Left lung (tissue), 10 donors: ENCODE data around the gene FOS. TPM values are rescaled to one million over a fixed set of nuclear protein-coding genes. Genes with fewer than 3 reads are reported as not detected.
"Not testable (repeated sequence)": the region's sequence is repeated elsewhere in the genome, so short reads cannot be mapped to it uniquely, and the experiment has no call there.

ENCODE experiments used
- ATAC-seq: fragments of 200-7000 bp; cut with Tn5 transposase; one replicate; pipeline ENCODE4 v1.9.1; 2020; ENCODE audit warnings: moderate library complexity
- DNase-seq, 4 donors: peaks; one replicate each; pipeline ENCODE4 v3.0.0-alpha.2; 2013 to 2020
- H3K27ac ChIP-seq, 2 donors: fragments of 200-600 bp; sonication (generic) in 1 of 2; one replicate each; pipeline versions ENCODE4 v1.5.0 to v1.8.0; 2020 to 2021
- H3K27me3 ChIP-seq, 2 donors: fragments of 200-600 bp; sonication (generic) in 1 of 2; one replicate each; pipeline versions ENCODE4 v1.5.0 to v1.8.0; 2020 to 2021
- H3K36me3 ChIP-seq, 2 donors: fragments of 200-600 bp; sonication (generic) in 1 of 2; one replicate each; pipeline versions ENCODE4 v1.5.0 to v1.8.0; 2020 to 2021
- H3K4me1 ChIP-seq, 2 donors: fragments of 200-600 bp; one replicate each; pipeline ENCODE4 v1.8.0; 2021
- H3K4me3 ChIP-seq, 2 donors: fragments of 200-600 bp; sonication (generic) in 1 of 2; one replicate each; pipeline versions ENCODE4 v1.5.0 to v1.8.0; 2020 to 2021; ENCODE audit warnings: mild to moderate bottlenecking in 1 of 2
- H3K9me3 ChIP-seq, 2 donors: fragments of 200-600 bp; sonication (generic) in 1 of 2; one replicate each; pipeline versions ENCODE4 v1.5.0 to v1.8.0; 2020 to 2021
- intact Hi-C, 2 donors: fragments of 100-400 bp; cut with DNase I; formaldehyde crosslinking; loops; one replicate each; pipeline versions ENCODE4 v1.11.2 to v1.14.2; 2022
- polyA plus RNA-seq, 6 donors: library from polyadenylated mRNA; unstranded; fragments of 120-200 nt; gene quantifications; one replicate each; pipeline ENCODE4 v1.2.1, GENCODE V29; 2013; ENCODE audit not compliant: insufficient read length in 6 of 6
- total RNA-seq, 2 donors: library from RNA; stranded (reverse); fragmentation: NEBNext Ultra II Directional; extraction: Animal tissue kit (Norgen Biotek cat#: 25700); gene quantifications; one replicate each; pipeline ENCODE4 v1.2.1, GENCODE V29; 2021
- TF ChIP-seq, protein P1 (sequence below), 2 donors: fragments of 200-600 bp; sonication (generic) in 1 of 2; IDR thresholded peaks; one replicate each; pipeline versions ENCODE4 v1.5.0 to v1.8.0; 2021; ENCODE audit warnings: antibody characterized with exemption in 2 of 2
- donor health status: DM: no; HTN: yes; CAD: no.
- donor health status: DM: no; HTN: no; CAD: no.

FOS gene
- total and polyA plus RNA-seq, 8 donors: 57.9 to 3,242 (median 701) TPM

DNA sequence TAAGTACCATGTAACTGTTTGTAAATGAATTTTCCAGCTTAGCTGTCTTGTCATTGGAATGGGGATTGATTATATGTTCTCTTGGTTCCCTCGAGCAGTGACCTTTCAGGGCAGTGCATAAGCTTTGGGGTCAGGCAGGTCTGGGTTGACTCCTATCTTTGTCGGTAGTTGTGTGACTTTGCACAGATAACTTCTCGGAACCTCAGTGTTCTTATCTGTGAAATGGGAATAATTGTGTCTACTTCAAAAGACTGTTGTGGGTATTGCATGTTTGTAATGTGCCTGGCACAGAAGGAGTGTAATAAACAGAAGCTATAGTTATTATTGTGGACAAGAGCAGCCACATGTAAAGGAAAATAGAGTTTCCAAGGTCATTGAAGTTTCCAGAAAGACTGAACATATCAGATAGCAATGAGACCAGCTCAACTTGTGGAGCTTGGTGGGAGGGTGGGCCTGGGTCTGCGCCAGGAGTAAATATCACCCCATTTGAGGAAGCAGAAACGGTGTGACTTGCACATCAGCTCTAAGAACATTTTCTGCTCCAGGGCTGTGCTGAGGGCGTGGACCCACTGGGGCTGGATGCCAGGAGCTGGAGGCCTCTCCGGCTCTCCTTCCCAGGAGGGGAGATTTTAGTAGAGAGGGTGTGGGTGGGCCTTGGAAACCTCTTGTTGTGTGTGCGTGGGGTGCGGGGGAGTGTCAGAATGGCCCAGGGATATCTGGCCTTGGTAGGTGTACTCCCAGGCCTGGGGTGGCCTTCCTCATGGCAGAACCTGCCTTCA lies 19.7 kb downstream of the FOS start:
- DNase-seq: peak in 3 of 4 donors; percentile 54 to 88 (median 81)
- Histone ChIP-seq H3K4me3 (no peak overlapping the region), H3K36me3 (no peaks in the 10 kb centered on the region), H3K27ac (peak overlapping the region; percentile 95 to 98), H3K9me3 (no peaks in the 10 kb centered on the region), H3K27me3 (no peaks in the 10 kb centered on the region), H3K4me1 (peaks cover 15 to 90% of the 10 kb centered on the region in 2 donors)
- peak; percentile 1 for ATAC-seq
- TF ChIP-seq, protein P1, sequence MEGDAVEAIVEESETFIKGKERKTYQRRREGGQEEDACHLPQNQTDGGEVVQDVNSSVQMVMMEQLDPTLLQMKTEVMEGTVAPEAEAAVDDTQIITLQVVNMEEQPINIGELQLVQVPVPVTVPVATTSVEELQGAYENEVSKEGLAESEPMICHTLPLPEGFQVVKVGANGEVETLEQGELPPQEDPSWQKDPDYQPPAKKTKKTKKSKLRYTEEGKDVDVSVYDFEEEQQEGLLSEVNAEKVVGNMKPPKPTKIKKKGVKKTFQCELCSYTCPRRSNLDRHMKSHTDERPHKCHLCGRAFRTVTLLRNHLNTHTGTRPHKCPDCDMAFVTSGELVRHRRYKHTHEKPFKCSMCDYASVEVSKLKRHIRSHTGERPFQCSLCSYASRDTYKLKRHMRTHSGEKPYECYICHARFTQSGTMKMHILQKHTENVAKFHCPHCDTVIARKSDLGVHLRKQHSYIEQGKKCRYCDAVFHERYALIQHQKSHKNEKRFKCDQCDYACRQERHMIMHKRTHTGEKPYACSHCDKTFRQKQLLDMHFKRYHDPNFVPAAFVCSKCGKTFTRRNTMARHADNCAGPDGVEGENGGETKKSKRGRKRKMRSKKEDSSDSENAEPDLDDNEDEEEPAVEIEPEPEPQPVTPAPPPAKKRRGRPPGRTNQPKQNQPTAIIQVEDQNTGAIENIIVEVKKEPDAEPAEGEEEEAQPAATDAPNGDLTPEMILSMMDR (IDR thresholded peaks at IDR 0.05): no peak
- intact Hi-C loops: no loop called here

GRCh38 chr14:75299059-75299458 lies 20.4 kb downstream of the FOS start:
- intact Hi-C loops: no loop called here
- H3K36me3 ChIP-seq: no peaks in the 10 kb centered on the region
- TF ChIP-seq, protein P1 (IDR thresholded peaks at IDR 0.05): no peak

DNA sequence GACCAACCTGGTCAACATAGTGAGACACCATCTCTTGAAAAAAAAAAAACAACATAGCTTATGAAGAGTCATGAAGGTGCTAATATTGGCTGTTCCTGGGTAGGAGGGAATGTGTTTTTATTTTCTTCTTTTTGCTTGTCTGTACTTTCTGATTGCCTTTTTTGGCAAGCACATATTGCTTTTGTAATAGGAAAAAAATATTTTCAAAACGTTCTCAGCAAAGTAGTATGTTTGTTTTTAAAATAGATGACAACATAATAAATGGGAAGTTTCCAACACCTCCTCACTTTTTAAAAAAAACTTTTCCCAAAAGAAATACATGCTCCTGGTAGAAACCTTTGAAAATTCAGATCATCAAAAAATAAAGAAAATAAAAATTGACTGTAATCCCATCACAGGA lies 20.9 kb downstream of the FOS start:
- Histone ChIP-seq H3K27me3 (no peaks in the 10 kb centered on the region), H3K4me3 (no peak overlapping the region), H3K36me3 (no peaks in the 10 kb centered on the region), H3K9me3 (no peaks in the 10 kb centered on the region), H3K4me1 (peaks cover 15 to 93% of the 10 kb centered on the region in 2 donors), H3K27ac (peak overlapping the region; percentile 95 to 98)
- intact Hi-C loops: no loop called here
- ATAC-seq: no peak
- TF ChIP-seq, protein P1 (IDR thresholded peaks at IDR 0.05): no peak
- no peak for DNase-seq

More at GRCh38 chr14:75299059-75299458, 20.4 kb downstream of the FOS start:
- H3K4me3 ChIP-seq: no peak overlapping the region
- no peaks in the 10 kb centered on the region for H3K27me3 ChIP-seq
- ATAC-seq (peak; percentile 5), DNase-seq (peak in 3 of 4 donors; percentile 70 to 84 (median 74))
- H3K4me1 ChIP-seq: peaks cover 15 to 93% of the 10 kb centered on the region in 2 donors
- H3K9me3 ChIP-seq: no peaks in the 10 kb centered on the region
- H3K27ac ChIP-seq: peak overlapping the region; percentile 95 to 98

DNA sequence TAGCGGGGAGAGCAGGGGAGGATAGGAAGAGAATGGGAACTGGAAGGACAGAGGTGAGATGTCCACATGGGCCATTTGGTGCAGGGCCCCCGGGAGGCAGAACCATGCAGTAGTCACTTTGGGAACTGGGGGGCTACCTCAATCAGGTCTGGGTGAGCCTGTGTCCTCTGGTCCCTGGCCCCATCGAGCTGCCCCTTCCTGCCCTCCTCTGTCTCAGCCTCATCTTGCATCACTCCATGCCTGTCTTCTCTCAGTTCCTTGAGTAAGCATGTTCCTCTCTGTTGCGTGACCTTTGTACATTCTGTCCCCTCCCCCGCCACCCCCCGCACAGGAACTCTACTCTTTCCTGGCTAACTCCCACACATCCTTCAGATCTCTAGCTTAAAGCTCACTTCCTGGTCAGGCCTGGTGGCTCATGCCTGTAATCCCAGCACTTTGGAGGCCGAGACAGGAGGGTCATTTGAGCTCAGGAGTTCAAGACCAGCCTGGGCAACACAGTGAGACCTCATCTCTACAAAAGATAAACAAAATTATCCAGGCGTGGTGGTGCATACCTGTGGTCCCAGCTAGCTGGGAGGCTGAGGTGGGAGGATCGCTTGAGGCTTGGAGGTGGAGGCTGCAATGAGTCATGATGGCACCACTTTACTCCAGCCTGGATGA lies 23.2 kb downstream of the FOS start:
- Histone ChIP-seq H3K9me3 (no peaks in the 10 kb centered on the region), H3K27me3 (no peaks in the 10 kb centered on the region), H3K36me3 (no peaks in the 10 kb centered on the region), H3K4me3 (no peak overlapping the region), H3K4me1 (peaks cover 7 to 71% of the 10 kb centered on the region in 2 donors), H3K27ac (peak overlapping the region in 1 of 2 donors; percentile 95)
- TF ChIP-seq, protein P1 (IDR thresholded peaks at IDR 0.05): no peak
- DNase-seq (peak in 2 of 4 donors; percentile 22 to 54), ATAC-seq (peak; percentile 12)
- intact Hi-C loops: loop anchor here in 1 of 2 donors (5.0 kb wide), 1 partner anchor 169 kb away; no protein-coding TSS in a partner anchor

DNA sequence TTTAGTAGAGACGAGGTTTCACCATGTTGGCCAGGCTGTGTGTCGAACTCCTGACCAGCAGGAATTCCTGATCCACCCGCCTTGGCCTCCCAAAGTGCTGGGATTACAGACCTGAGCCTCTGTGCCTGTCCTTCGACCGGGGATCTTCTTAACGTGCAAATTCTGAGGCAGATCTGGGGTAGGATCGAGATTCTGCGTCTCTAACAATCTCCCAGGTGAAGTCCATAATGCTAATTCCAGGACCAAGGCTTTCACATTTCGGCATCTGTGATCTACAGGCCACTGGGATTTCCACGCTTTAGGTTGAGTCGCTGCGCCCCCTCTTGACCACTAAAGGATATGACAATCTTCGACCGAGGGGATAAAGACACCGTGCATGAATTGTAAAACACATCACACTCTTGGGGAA lies 24.8 kb downstream of the FOS start:
- ATAC-seq: peak; percentile 73
- H3K4me1 ChIP-seq: peaks cover 2 to 62% of the 10 kb centered on the region in 2 donors
- intact Hi-C loops: loop anchor here in 1 of 2 donors (5.0 kb wide), 1 partner anchor 171 kb away; no protein-coding TSS in a partner anchor
- H3K27me3 ChIP-seq: no peaks in the 10 kb centered on the region
- no peaks in the 10 kb centered on the region for H3K9me3 ChIP-seq
- TF ChIP-seq, protein P1 (IDR thresholded peaks at IDR 0.05): peak; percentile 83 to 89
- no peaks in the 10 kb centered on the region for H3K36me3 ChIP-seq
- no peak overlapping the region for H3K4me3 ChIP-seq
- H3K27ac ChIP-seq: peak overlapping the region in 1 of 2 donors; percentile 95
- peak in 2 of 4 donors; percentile 72 to 85 for DNase-seq

- not testable (repeated sequence) for ATAC-seq, H3K9me3 ChIP-seq, H3K4me3 ChIP-seq, H3K36me3 ChIP-seq, H3K27ac ChIP-seq, H3K27me3 ChIP-seq, DNase-seq
- H3K4me1 ChIP-seq: peaks cover 5 to 40% of the 10 kb centered on the region in 2 donors
- intact Hi-C loops: loop anchor here in 1 of 2 donors (5.0 kb wide), 1 partner anchor 256 kb away; no protein-coding TSS in a partner anchor
Measured at GRCh38 chr14:75306410-75306809, 27.8 kb downstream of the FOS start.
